Cardiac septum (tissue), 1 donor: ENCODE measurements around the gene PTCHD4. TPM values are rescaled to one million over a fixed set of nuclear protein-coding genes. Genes with fewer than 3 reads are reported as not detected.

ENCODE experiments used
- DNase-seq: peaks from one replicate; pipeline ENCODE4 v3.0.0-alpha.2; 2020; ENCODE audit warnings: low spot score
- intact Hi-C: fragments of 100-400 bp; cut with DNase I; formaldehyde crosslinking; loops from one replicate; pipeline ENCODE4 v1.14.0; 2022
- total RNA-seq: library from RNA; stranded (reverse); fragmentation: NEBNext Ultra II Directional; extraction: Animal tissue kit (Norgen Biotek cat#: 25700); gene quantifications from one replicate; pipeline ENCODE4 v1.2.1, GENCODE V29; 2021
- donor health status: DM: no; HTN: no; CAD: no.

The PTCHD4 gene
- total RNA-seq, 1 donor from 2014 or later: 1.1 TPM

- intact Hi-C loops: no loop called here
- DNase-seq: no peak
Measured at GRCh38 chr6:48067148-48067712, 43.8 kb downstream of the PTCHD4 start.

- no peak for DNase-seq
- intact Hi-C loops: no loop called here
Measured at GRCh38 chr6:48061265-48061990, 49.6 kb downstream of the PTCHD4 start.
